ENCODE results near the gene C3orf62. TPM values are rescaled to one million over a fixed set of nuclear protein-coding genes. Genes with fewer than 3 reads are reported as not detected.
A peak's percentile ranks its signal among the peaks of the same experiment; 100 is the strongest.

The C3orf62 gene
- total RNA-seq: 1.3 and 1.8 TPM in 2 replicates

GRCh38 chr3:49276475-49277382 is at the start of gene C3orf62:
TSS of gene C3orf62 (minus strand) at chr3:49277232. CDS start at chr3:49276872, 360 bp downstream.
- peak; percentile 73 to 86 for DNase-seq (ENCODE audit: low read depth in 2 of 2)

GRCh38 chr3:49324768-49325167 is 47.7 kb upstream of the C3orf62 start:
- DNase-seq (ENCODE audit: low read depth in 2 of 2): no peak

GRCh38 chr3:49316696-49317457 is 39.8 kb upstream of the C3orf62 start:
- no peak for DNase-seq (ENCODE audit: low read depth in 2 of 2)

GRCh38 chr3:49313896-49314688 is 37.1 kb upstream of the C3orf62 start:
- peak in 1 of 2 donors; percentile 47 for DNase-seq (ENCODE audit: low read depth in 2 of 2)

- no peak for DNase-seq (ENCODE audit: low read depth in 2 of 2)
Measured at GRCh38 chr3:49311283-49311682, 34.3 kb upstream of the C3orf62 start.

- no peak for DNase-seq (ENCODE audit: low read depth in 2 of 2)
Measured at GRCh38 chr3:49310677-49311076, 33.6 kb upstream of the C3orf62 start.

- DNase-seq (ENCODE audit: low read depth in 2 of 2): no peak
Measured at GRCh38 chr3:49305608-49306007, 28.6 kb upstream of the C3orf62 start.

GRCh38 chr3:49302613-49303012 is 25.6 kb upstream of the C3orf62 start:
- DNase-seq (ENCODE audit: low read depth in 2 of 2): no peak

- no peak for DNase-seq (ENCODE audit: low read depth in 2 of 2)
Measured at GRCh38 chr3:49300595-49300994, 23.6 kb upstream of the C3orf62 start.

GRCh38 chr3:49298511-49298910 is 21.5 kb upstream of the C3orf62 start:
- no peak for DNase-seq (ENCODE audit: low read depth in 2 of 2)

- DNase-seq (ENCODE audit: low read depth in 2 of 2): peak; percentile 29 to 44
Measured at GRCh38 chr3:49296781-49297411, 19.9 kb upstream of the C3orf62 start.

GRCh38 chr3:49295489-49296058 is 18.5 kb upstream of the C3orf62 start:
- peak; percentile 57 to 60 for DNase-seq (ENCODE audit: low read depth in 2 of 2)

- DNase-seq (ENCODE audit: low read depth in 2 of 2): peak; percentile 67 to 82
Measured at GRCh38 chr3:49294343-49294742, 17.3 kb upstream of the C3orf62 start.

- DNase-seq (ENCODE audit: low read depth in 2 of 2): no peak
Measured at GRCh38 chr3:49283997-49284396, 7.0 kb upstream of the C3orf62 start.

GRCh38 chr3:49279376-49279775 is 2.3 kb upstream of the C3orf62 start:
- peak in 1 of 2 donors; percentile 57 for DNase-seq (ENCODE audit: low read depth in 2 of 2)

GRCh38 chr3:49278548-49278947 is 1.5 kb upstream of the C3orf62 start:
- no peak for DNase-seq (ENCODE audit: low read depth in 2 of 2)

GRCh38 chr3:49277383-49277775 is 347 bp upstream of the C3orf62 start:
- DNase-seq (ENCODE audit: low read depth in 2 of 2): peak in 1 of 2 donors; percentile 60

GRCh38 chr3:49273825-49274532 is 3.1 kb downstream of the C3orf62 start:
- DNase-seq (ENCODE audit: low read depth in 2 of 2): no peak

GRCh38 chr3:49271047-49271446 is 6.0 kb downstream of the C3orf62 start:
- no peak for DNase-seq (ENCODE audit: low read depth in 2 of 2)

- no peak for DNase-seq (ENCODE audit: low read depth in 2 of 2)
Measured at GRCh38 chr3:49270156-49270500, 6.9 kb downstream of the C3orf62 start.
